PC-9 (cell line): ENCODE measurements around the gene ZNF695. TPM values are rescaled to one million over a fixed set of nuclear protein-coding genes. Genes with fewer than 3 reads are reported as not detected.

Source experiments
- BruUV-seq: library from RNA; stranded (reverse); fragments of 400-500 nt; replicated peaks from 2 replicates; lab custom pipeline; 2021; lab: Mats Ljungman, UMichigan
- CTCF ChIA-PET: fragments of 300-600 bp; sonication (Branson Sonifier 250); formaldehyde crosslinking; loops from one replicate; lab custom pipeline; 2022; ENCODE audit warnings: antibody characterized with exemption; lab: Charles Lee
- POLR2A ChIA-PET: fragments of 300-600 bp; sonication (Branson Sonifier 250); formaldehyde crosslinking; loops from one replicate; lab custom pipeline; 2022; ENCODE audit warnings: antibody characterized with exemption; ENCODE audit not compliant: unreplicated experiment; lab: Charles Lee
- DNase-seq, 2 experiments: peaks; one replicate each; pipeline versions ENCODE4 v3.0.0 to v3.0.0-alpha.2; 2015 to 2022; ENCODE audit warnings: mixed read lengths in 1 of 2
- H2AFZ ChIP-seq: fragments of 200-600 bp; sonication (generic); 2 replicates; pipeline ENCODE4 v1.8.1; 2017; ENCODE audit warnings: antibody characterized with exemption
- H3F3A ChIP-seq: fragments of 200-600 bp; sonication (generic); 2 replicates; pipeline ENCODE4 v1.8.1; 2017; ENCODE audit warnings: antibody characterized with exemption, mild to moderate bottlenecking, low read depth; ENCODE audit not compliant: insufficient read depth
- H3K27ac ChIP-seq: fragments of 200-600 bp; sonication (generic); 2 replicates; pipeline ENCODE4 v1.6.1; 2016; ENCODE audit warnings: mixed run types
- H3K27me3 ChIP-seq: fragments of 200-600 bp; sonication (generic); 2 replicates; pipeline ENCODE4 v1.6.1; 2016; ENCODE audit warnings: low read depth, mixed run types; ENCODE audit not compliant: insufficient read depth
- H3K36me3 ChIP-seq: fragments of 200-600 bp; sonication (generic); 2 replicates; pipeline ENCODE4 v1.6.1; 2016; ENCODE audit warnings: low read depth, mixed run types
- H3K4me1 ChIP-seq: fragments of 200-600 bp; sonication (generic); replicated peaks from 2 replicates; pipeline ENCODE4 v1.6.1; 2016; ENCODE audit warnings: mixed run types; ENCODE audit not compliant: insufficient read depth
- H3K4me2 ChIP-seq: fragments of 200-600 bp; sonication (generic); 2 replicates; pipeline ENCODE4 v1.6.1; 2017; ENCODE audit warnings: mixed run types
- H3K4me3 ChIP-seq: fragments of 200-600 bp; sonication (generic); 2 replicates; pipeline ENCODE4 v1.6.1; 2016; ENCODE audit warnings: mixed run types
- H3K79me2 ChIP-seq: fragments of 200-600 bp; sonication (generic); 2 replicates; pipeline ENCODE4 v1.6.1; 2017; ENCODE audit warnings: low read depth, mixed run types
- H3K9me2 ChIP-seq: fragments of 200-600 bp; sonication (generic); 2 replicates; pipeline ENCODE4 v1.8.1; 2017; ENCODE audit warnings: mild to moderate bottlenecking; ENCODE audit not compliant: insufficient read depth
- H3K9me3 ChIP-seq: fragments of 200-600 bp; sonication (generic); 2 replicates; pipeline ENCODE4 v1.8.1; 2016; ENCODE audit warnings: low read depth; ENCODE audit not compliant: insufficient read depth
- H4K20me1 ChIP-seq: fragments of 200-600 bp; sonication (generic); 2 replicates; pipeline ENCODE4 v1.8.1; 2017; ENCODE audit not compliant: insufficient read depth
- EZH2 ChIP-seq: fragments of 200-600 bp; sonication (generic); IDR thresholded peaks from 2 replicates; pipeline ENCODE4 v1.8.0; 2017; ENCODE audit warnings: antibody characterized with exemption, low read depth
- intact Hi-C: fragments of 100-400 bp; cut with micrococcal nuclease; formaldehyde crosslinking; loops from one replicate; pipeline ENCODE4 v1.10.0; 2022; ENCODE audit not compliant: unreplicated experiment
- total RNA-seq: library from RNA; stranded (reverse); gene quantifications from 2 replicates; pipeline ENCODE4 v1.2.3, GENCODE V29; 2021
- TF ChIP-seq, protein P1 (sequence below): fragments of 200-600 bp; sonication (generic); conservative IDR thresholded peaks from 2 replicates; pipeline ENCODE4 v1.6.1; 2017; ENCODE audit warnings: mixed run types, antibody characterized with exemption, mild to moderate bottlenecking, moderate library complexity

ZNF695 gene
- total RNA-seq, 1 experiment from 2014 or later, result 9.8 TPM

DNA sequence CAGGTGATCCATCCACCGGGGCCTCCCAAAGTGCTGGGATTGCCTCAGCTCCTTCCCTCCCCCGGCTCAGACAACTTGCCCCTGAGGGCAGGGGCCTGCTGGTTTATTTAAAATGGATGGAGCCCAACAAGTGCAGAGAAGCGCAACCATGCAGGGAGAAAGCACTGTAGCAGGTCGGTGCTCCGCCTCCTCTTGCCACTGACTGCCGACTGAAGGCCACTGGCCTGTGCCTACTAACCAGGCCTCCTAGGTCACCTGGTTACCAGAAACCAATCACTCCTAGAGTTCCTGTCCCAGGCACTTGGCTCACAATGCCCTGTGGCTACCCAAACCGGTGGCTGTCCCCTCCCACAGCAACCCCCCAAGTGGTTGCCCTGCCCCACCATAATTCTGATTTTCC lies 35.9 kb downstream of the ZNF695 start:
- Histone ChIP-seq H3K4me1 (no peaks in the 10 kb centered on the region), H3F3A (no peaks in the 10 kb centered on the region), H4K20me1 (no peaks in the 10 kb centered on the region), H3K36me3 (no peaks in the 10 kb centered on the region), H3K9me3 (no peaks in the 10 kb centered on the region), H3K4me3 (no peak overlapping the region), H3K9me2 (no peaks in the 10 kb centered on the region), H2AFZ (no peak overlapping the region), H3K79me2 (no peaks in the 10 kb centered on the region), H3K27ac (no peak overlapping the region), H3K27me3 (no peaks in the 10 kb centered on the region), H3K4me2 (no peak overlapping the region)
- no TSS peak for BruUV-seq
- POLR2A ChIA-PET, result no interaction called here
- CTCF ChIA-PET, result no interaction called here
- intact Hi-C loops, result no loop called here
- TF ChIP-seq, protein P1, sequence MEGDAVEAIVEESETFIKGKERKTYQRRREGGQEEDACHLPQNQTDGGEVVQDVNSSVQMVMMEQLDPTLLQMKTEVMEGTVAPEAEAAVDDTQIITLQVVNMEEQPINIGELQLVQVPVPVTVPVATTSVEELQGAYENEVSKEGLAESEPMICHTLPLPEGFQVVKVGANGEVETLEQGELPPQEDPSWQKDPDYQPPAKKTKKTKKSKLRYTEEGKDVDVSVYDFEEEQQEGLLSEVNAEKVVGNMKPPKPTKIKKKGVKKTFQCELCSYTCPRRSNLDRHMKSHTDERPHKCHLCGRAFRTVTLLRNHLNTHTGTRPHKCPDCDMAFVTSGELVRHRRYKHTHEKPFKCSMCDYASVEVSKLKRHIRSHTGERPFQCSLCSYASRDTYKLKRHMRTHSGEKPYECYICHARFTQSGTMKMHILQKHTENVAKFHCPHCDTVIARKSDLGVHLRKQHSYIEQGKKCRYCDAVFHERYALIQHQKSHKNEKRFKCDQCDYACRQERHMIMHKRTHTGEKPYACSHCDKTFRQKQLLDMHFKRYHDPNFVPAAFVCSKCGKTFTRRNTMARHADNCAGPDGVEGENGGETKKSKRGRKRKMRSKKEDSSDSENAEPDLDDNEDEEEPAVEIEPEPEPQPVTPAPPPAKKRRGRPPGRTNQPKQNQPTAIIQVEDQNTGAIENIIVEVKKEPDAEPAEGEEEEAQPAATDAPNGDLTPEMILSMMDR, result no peak
- TF ChIP-seq EZH2, result no peak
- DNase-seq, result no peak

GRCh38 chr1:246971090-246971721 lies 36.7 kb downstream of the ZNF695 start:
- peak in 1 of 2 experiments; percentile 2 for DNase-seq
- intact Hi-C loops, result no loop called here
- CTCF ChIA-PET, result no interaction called here

GRCh38 chr1:246969621-246970020 lies 38.2 kb downstream of the ZNF695 start:
- H3K9me2 ChIP-seq, result no peaks in the 10 kb centered on the region
- no peak overlapping the region for H3K4me3 ChIP-seq
- no peaks in the 10 kb centered on the region for H4K20me1 ChIP-seq
- POLR2A ChIA-PET, result no interaction called here
- no TSS peak for BruUV-seq
- CTCF ChIA-PET, result no interaction called here
- TF ChIP-seq, protein P1, result no peak
- H3K27me3 ChIP-seq, result no peaks in the 10 kb centered on the region
- no peaks in the 10 kb centered on the region for H3F3A ChIP-seq
- H3K4me1 ChIP-seq, result no peaks in the 10 kb centered on the region
- H3K27ac ChIP-seq, result no peak overlapping the region
- intact Hi-C loops, result no loop called here
- H3K9me3 ChIP-seq, result no peaks in the 10 kb centered on the region
- no peaks in the 10 kb centered on the region for H3K36me3 ChIP-seq
- H3K79me2 ChIP-seq, result no peaks in the 10 kb centered on the region
- DNase-seq, result no peak
- H2AFZ ChIP-seq, result no peak overlapping the region
- H3K4me2 ChIP-seq, result no peak overlapping the region

More at GRCh38 chr1:246971090-246971721, 36.7 kb downstream of the ZNF695 start:
- POLR2A ChIA-PET, result no interaction called here
- H2AFZ ChIP-seq, result no peak overlapping the region
- no peaks in the 10 kb centered on the region for H3K9me2 ChIP-seq
- no peaks in the 10 kb centered on the region for H3K79me2 ChIP-seq
- no peaks in the 10 kb centered on the region for H4K20me1 ChIP-seq
- TF ChIP-seq, protein P1, result peak; percentile 26; the same call in 1 of the 2 replicates
- TF ChIP-seq EZH2, result no peak
- H3K27me3 ChIP-seq, result no peaks in the 10 kb centered on the region
- H3K36me3 ChIP-seq, result no peaks in the 10 kb centered on the region
- no peaks in the 10 kb centered on the region for H3K9me3 ChIP-seq
- no peak overlapping the region for H3K27ac ChIP-seq
- H3K4me3 ChIP-seq, result no peak overlapping the region
- H3F3A ChIP-seq, result no peaks in the 10 kb centered on the region
- H3K4me2 ChIP-seq, result no peak overlapping the region
- no TSS peak for BruUV-seq
- H3K4me1 ChIP-seq, result no peaks in the 10 kb centered on the region
